ENCODE results near the gene PCDHAC2.

Gene PCDHAC2

DNA sequence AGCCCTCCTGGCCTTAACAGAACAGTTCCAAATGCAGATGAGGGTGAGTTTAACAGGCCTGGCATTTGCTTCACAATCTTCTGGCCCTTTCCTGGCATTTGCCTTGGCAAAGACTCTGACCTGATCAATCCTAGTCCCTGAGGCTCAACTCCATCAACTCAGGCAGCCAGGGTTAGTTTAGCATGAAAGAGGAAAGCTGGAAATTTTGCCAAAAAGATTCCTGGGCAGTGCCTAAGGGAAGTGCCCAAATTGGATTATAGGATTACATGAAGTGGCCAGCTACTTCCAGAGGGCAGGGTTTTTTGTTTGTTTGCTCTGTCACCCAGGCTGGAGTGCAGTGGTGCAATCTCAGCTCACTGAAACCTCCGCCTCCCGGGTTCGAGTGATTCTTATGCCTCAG is 36.8 kb downstream of the PCDHAC2 start:
- no peak for TF ChIP-seq FOXM1 (IDR thresholded peaks at IDR 0.05; ENCODE audit: borderline replicate concordance, low read depth)
- TF ChIP-seq, protein P1, sequence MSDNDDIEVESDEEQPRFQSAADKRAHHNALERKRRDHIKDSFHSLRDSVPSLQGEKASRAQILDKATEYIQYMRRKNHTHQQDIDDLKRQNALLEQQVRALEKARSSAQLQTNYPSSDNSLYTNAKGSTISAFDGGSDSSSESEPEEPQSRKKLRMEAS (IDR thresholded peaks at IDR 0.05), result no peak
- TF ChIP-seq TEAD4 (IDR thresholded peaks at IDR 0.05), result no peak
- TF ChIP-seq, protein P2, sequence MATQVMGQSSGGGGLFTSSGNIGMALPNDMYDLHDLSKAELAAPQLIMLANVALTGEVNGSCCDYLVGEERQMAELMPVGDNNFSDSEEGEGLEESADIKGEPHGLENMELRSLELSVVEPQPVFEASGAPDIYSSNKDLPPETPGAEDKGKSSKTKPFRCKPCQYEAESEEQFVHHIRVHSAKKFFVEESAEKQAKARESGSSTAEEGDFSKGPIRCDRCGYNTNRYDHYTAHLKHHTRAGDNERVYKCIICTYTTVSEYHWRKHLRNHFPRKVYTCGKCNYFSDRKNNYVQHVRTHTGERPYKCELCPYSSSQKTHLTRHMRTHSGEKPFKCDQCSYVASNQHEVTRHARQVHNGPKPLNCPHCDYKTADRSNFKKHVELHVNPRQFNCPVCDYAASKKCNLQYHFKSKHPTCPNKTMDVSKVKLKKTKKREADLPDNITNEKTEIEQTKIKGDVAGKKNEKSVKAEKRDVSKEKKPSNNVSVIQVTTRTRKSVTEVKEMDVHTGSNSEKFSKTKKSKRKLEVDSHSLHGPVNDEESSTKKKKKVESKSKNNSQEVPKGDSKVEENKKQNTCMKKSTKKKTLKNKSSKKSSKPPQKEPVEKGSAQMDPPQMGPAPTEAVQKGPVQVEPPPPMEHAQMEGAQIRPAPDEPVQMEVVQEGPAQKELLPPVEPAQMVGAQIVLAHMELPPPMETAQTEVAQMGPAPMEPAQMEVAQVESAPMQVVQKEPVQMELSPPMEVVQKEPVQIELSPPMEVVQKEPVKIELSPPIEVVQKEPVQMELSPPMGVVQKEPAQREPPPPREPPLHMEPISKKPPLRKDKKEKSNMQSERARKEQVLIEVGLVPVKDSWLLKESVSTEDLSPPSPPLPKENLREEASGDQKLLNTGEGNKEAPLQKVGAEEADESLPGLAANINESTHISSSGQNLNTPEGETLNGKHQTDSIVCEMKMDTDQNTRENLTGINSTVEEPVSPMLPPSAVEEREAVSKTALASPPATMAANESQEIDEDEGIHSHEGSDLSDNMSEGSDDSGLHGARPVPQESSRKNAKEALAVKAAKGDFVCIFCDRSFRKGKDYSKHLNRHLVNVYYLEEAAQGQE (IDR thresholded peaks at IDR 0.05; ENCODE audit: low read depth), result no peak
- TF ChIP-seq TCF12 (IDR thresholded peaks at IDR 0.05; ENCODE audit: low read depth), result no peak
- no peak for TF ChIP-seq CREB1 (IDR thresholded peaks at IDR 0.05; ENCODE audit: low read depth)

DNA sequence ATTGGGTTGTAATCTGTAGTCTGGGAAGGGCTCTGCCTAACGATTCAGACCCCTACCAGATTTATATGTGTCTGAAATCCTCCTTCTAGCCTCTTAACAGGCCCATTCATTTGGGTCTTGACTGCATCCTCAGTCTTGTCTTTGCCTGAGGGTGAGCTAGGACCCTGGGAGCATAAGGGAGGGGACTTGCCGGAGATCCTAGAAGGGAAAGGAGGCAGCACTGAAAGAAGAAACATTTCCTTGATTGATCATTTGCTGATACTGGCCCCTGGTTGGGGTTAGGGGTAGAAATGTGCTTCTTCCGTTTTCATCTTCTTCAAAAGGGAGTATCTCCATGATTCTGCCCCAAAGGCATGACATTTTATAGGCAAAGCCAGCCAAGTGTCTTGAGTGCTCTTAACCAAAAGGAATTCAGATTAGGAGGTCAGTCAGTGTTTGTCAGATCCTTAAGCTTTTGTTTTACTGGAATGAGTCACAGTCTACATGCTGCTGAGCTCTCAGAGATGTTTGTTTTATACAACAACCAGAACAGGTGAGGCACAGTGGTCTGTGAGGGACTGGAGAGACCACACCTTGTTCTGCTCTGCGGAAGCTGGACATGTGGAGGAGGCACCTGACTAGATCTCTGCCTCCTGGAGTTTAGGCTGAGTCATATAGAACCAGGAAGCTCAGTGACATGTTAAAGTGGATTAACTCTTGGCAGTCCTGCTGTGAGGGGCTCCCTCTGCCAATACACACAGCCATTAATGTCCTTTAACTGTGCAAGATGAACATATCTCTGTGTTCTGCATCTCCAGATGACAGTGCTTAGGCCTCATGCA is 37.7 kb downstream of the PCDHAC2 start:
- TF ChIP-seq TCF12 (IDR thresholded peaks at IDR 0.05; ENCODE audit: low read depth) (0 out of 2 replicates have a peak, but pooled peaks have one; percentile 41), EP300 (IDR thresholded peaks at IDR 0.05; ENCODE audit: borderline replicate concordance) (no peak; the same call in 1 of the 2 replicates), CEBPB (IDR thresholded peaks at IDR 0.05) (no peak), TAF1 (IDR thresholded peaks at IDR 0.05; ENCODE audit: low read depth) (no peak), RAD21 (IDR thresholded peaks at IDR 0.05; ENCODE audit: low read depth) (no peak), ZBTB7A (IDR thresholded peaks at IDR 0.05; ENCODE audit: low read depth) (no peak)
- TF ChIP-seq, protein P2 (IDR thresholded peaks at IDR 0.05; ENCODE audit: low read depth), result no peak

DNA sequence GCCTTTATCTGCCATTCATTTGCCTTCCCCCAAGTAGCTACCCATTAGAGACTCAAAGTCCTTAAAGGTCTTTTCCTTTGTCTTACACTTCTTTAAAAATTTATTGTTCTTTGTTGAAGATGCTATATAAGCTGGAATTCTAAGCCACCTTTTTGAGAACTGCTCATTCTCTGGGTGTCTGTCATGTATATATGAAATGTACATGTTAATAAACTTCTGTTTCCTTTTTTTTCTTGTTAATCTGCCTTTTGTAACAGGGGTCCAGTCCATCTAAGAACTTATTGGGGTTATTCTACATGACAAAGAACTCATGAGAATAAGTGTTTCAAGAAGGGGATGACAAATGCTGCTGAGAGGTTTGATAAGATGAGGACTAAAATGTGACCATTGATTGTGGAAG is 41.5 kb downstream of the PCDHAC2 start:
- TF ChIP-seq EGR1 (IDR thresholded peaks at IDR 0.05) (no peak), TAF1 (IDR thresholded peaks at IDR 0.05; ENCODE audit: low read depth) (no peak), NFIC (IDR thresholded peaks at IDR 0.05) (no peak), YY1 (IDR thresholded peaks at IDR 0.05; ENCODE audit: low read depth) (no peak), EP300 (IDR thresholded peaks at IDR 0.05; ENCODE audit: borderline replicate concordance) (no peak), ZBTB7A (IDR thresholded peaks at IDR 0.05; ENCODE audit: low read depth) (no peak), CREB1 (IDR thresholded peaks at IDR 0.05; ENCODE audit: low read depth) (no peak)
- TF ChIP-seq, protein P2 (IDR thresholded peaks at IDR 0.05; ENCODE audit: low read depth), result no peak

DNA sequence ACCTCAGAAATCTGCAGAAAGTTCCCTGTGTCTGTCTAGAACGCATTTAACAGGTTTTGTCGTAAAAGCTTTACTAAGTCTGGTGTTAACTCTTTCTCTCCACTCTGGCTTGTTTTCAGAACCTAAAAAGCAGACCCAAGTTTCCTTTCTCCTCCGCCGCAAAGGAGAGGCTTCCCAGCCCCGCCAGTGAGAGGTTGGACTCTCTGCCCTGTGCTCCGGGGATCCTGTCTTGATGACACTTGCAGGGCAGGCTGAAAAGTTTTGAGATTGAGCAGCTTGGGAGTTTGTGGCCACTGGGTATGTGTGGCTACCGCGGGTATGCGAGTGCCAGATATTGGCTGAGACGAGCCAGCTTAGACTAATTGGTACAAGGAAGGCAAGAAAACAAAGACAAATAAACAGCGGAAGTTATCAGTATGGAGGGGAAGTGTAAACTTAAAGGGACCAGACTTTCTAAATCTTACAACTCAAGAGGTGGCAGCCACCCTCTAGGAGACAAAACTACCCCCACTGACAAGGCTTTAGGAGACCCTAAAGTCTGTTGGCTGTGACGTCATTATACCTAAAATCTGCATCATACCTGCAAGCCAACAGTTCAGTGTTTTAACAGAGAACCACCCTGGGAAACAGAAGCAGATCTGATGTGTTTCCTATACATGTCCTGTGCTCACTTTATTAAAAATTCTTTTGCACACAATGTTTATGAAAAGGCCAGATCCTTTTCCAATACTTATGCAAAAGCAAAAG is 43.9 kb downstream of the PCDHAC2 start:
- TF ChIP-seq, protein P1 (IDR thresholded peaks at IDR 0.05), result no peak
- TF ChIP-seq NFIC (IDR thresholded peaks at IDR 0.05) (no peak), EGR1 (IDR thresholded peaks at IDR 0.05) (no peak), TAF1 (IDR thresholded peaks at IDR 0.05; ENCODE audit: low read depth) (no peak), ZBTB7A (IDR thresholded peaks at IDR 0.05; ENCODE audit: low read depth) (no peak), RAD21 (IDR thresholded peaks at IDR 0.05; ENCODE audit: low read depth) (no peak)
- TF ChIP-seq, protein P3, sequence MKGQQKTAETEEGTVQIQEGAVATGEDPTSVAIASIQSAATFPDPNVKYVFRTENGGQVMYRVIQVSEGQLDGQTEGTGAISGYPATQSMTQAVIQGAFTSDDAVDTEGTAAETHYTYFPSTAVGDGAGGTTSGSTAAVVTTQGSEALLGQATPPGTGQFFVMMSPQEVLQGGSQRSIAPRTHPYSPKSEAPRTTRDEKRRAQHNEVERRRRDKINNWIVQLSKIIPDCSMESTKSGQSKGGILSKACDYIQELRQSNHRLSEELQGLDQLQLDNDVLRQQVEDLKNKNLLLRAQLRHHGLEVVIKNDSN (IDR thresholded peaks at IDR 0.05), result no peak

DNA sequence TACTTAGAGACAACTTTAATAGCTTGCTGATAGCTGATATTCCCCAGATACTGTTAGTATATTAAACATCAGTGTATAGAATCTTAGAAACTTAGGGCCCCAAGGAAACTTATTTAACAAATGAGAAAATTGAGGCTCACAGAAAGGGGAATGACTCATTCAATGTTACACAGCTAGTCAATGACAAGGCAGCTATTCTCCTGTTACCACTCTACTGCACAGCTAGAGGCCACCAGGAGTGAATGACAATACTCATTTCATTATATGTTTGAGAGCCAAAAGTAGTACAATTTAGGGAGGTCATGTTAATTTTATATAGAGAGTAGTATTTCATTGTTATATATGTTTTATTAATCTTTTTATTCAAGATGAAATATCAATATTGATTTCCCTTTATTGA is 51.7 kb downstream of the PCDHAC2 start:
- TF ChIP-seq ZBTB7A (IDR thresholded peaks at IDR 0.05; ENCODE audit: low read depth), result no peak
- TF ChIP-seq, protein P2 (IDR thresholded peaks at IDR 0.05; ENCODE audit: low read depth), result no peak
- TF ChIP-seq, protein P1 (IDR thresholded peaks at IDR 0.05), result no peak
- no peak for TF ChIP-seq YY1 (IDR thresholded peaks at IDR 0.05; ENCODE audit: low read depth)
- no peak for TF ChIP-seq TCF12 (IDR thresholded peaks at IDR 0.05; ENCODE audit: low read depth)
- TF ChIP-seq TEAD4 (IDR thresholded peaks at IDR 0.05), result no peak
- TF ChIP-seq, protein P3 (IDR thresholded peaks at IDR 0.05), result no peak
- TF ChIP-seq FOXM1 (IDR thresholded peaks at IDR 0.05; ENCODE audit: borderline replicate concordance, low read depth), result no peak
- TF ChIP-seq EP300 (IDR thresholded peaks at IDR 0.05; ENCODE audit: borderline replicate concordance), result no peak

Measured in Ishikawa (cell line).